Measurements from ENCODE around the gene CEP72.

- TF ChIP-seq POLR2A (IDR thresholded peaks at IDR 0.05): no peak
- TF ChIP-seq, protein P1, sequence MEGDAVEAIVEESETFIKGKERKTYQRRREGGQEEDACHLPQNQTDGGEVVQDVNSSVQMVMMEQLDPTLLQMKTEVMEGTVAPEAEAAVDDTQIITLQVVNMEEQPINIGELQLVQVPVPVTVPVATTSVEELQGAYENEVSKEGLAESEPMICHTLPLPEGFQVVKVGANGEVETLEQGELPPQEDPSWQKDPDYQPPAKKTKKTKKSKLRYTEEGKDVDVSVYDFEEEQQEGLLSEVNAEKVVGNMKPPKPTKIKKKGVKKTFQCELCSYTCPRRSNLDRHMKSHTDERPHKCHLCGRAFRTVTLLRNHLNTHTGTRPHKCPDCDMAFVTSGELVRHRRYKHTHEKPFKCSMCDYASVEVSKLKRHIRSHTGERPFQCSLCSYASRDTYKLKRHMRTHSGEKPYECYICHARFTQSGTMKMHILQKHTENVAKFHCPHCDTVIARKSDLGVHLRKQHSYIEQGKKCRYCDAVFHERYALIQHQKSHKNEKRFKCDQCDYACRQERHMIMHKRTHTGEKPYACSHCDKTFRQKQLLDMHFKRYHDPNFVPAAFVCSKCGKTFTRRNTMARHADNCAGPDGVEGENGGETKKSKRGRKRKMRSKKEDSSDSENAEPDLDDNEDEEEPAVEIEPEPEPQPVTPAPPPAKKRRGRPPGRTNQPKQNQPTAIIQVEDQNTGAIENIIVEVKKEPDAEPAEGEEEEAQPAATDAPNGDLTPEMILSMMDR (IDR thresholded peaks at IDR 0.05): no peak
Observed at GRCh38 chr5:617896-618295, 5.8 kb downstream of the CEP72 start.
